ENCODE results near the gene PPP1R3E.
A peak's percentile ranks its signal among the peaks of the same experiment; 100 is the strongest.
"Not testable (repeated sequence)": the region's sequence is repeated elsewhere in the genome, so short reads cannot be mapped to it uniquely, and the experiment has no call there.

PPP1R3E gene

GRCh38 chr14:23297611-23298277, 4.9 kb downstream of the PPP1R3E start:
- no peak for DNase-seq (ENCODE audit: low read depth)

GRCh38 chr14:23297096-23297495, 5.6 kb downstream of the PPP1R3E start:
- DNase-seq (ENCODE audit: low read depth): no peak

- DNase-seq (ENCODE audit: low read depth): no peak
Measured at GRCh38 chr14:23296012-23296777, 6.5 kb downstream of the PPP1R3E start.

GRCh38 chr14:23294734-23295561, 7.7 kb downstream of the PPP1R3E start:
- DNase-seq (ENCODE audit: low read depth): no peak

- no peak for DNase-seq (ENCODE audit: low read depth)
Measured at GRCh38 chr14:23286902-23287479, 15.7 kb downstream of the PPP1R3E start.

- DNase-seq (ENCODE audit: low read depth): peak; percentile 95
Measured at GRCh38 chr14:23286020-23286901, 16.4 kb downstream of the PPP1R3E start, which contains the start of gene HOMEZ. Gene HOMEZ, minus strand, starts transcription at chr14:23286132. Its CDS starts 180 bp downstream, at chr14:23285952.

GRCh38 chr14:23285530-23286019, 17.1 kb downstream of the PPP1R3E start:
- no peak for DNase-seq (ENCODE audit: low read depth)

GRCh38 chr14:23284654-23285529, 17.8 kb downstream of the PPP1R3E start:
- DNase-seq (ENCODE audit: low read depth): no peak

- no peak for DNase-seq (ENCODE audit: low read depth)
Measured at GRCh38 chr14:23281247-23281646, 21.4 kb downstream of the PPP1R3E start.

GRCh38 chr14:23277928-23278327, 24.7 kb downstream of the PPP1R3E start:
- not testable (repeated sequence) for DNase-seq (ENCODE audit: low read depth)

GRCh38 chr14:23277189-23277588, 25.5 kb downstream of the PPP1R3E start:
- no peak for DNase-seq (ENCODE audit: low read depth)

- DNase-seq (ENCODE audit: low read depth): no peak
Measured at GRCh38 chr14:23275412-23275811, 27.2 kb downstream of the PPP1R3E start.

- no peak for DNase-seq (ENCODE audit: low read depth)
Measured at GRCh38 chr14:23269193-23269592, 33.5 kb downstream of the PPP1R3E start.

- DNase-seq (ENCODE audit: low read depth): not testable (repeated sequence)
Measured at GRCh38 chr14:23260849-23261248, 41.8 kb downstream of the PPP1R3E start.

- no peak for DNase-seq (ENCODE audit: low read depth)
Measured at GRCh38 chr14:23259426-23259825, 43.2 kb downstream of the PPP1R3E start.

- no peak for DNase-seq (ENCODE audit: low read depth)
Measured at GRCh38 chr14:23258256-23258655, 44.4 kb downstream of the PPP1R3E start.

GRCh38 chr14:23252420-23253333, 50.0 kb downstream of the PPP1R3E start:
- no peak for DNase-seq (ENCODE audit: low read depth)

GRCh38 chr14:23252006-23252405, 50.7 kb downstream of the PPP1R3E start:
- no peak for DNase-seq (ENCODE audit: low read depth)

GRCh38 chr14:23249824-23250223, 52.8 kb downstream of the PPP1R3E start:
- DNase-seq (ENCODE audit: low read depth): no peak

Data from HS-27A (cell line).